ENCODE results near the gene SCO2. TPM values are rescaled to one million over a fixed set of nuclear protein-coding genes. Genes with fewer than 3 reads are reported as not detected.

SCO2 gene
- total RNA-seq, 1 experiment from 2014 or later: 3.0 TPM

DNA sequence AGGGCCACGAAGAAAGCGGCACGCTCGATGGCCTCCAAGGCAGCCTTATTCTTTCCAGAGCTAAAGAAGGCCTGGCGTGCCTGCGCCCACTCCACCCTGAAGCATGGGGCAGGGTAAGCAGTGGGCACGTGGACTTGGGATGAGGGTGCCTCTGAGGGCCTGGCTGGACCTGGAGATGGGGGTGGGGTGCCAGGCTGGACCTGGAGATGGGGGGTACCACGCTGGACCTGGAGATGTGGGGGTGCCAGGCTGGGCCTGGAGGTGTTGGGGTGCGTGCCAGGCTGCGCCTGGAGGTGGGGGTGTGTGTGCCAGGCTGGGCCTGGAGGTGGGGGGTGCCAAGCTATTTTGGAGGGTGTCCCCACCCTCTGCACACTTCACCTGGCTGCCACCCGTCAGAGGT lies 47.6 kb upstream of the SCO2 start:
- H3F3A ChIP-seq (ENCODE audit: insufficient read depth, low read depth): peaks cover 3% of the 10 kb centered on the region; the same call in 1 of the 2 replicates
- H3K27me3 ChIP-seq (ENCODE audit: insufficient read depth, low read depth): no peaks in the 10 kb centered on the region
- TF ChIP-seq EZH2 (IDR thresholded peaks at IDR 0.05; ENCODE audit: low read depth): no peak
- TF ChIP-seq, protein P1, sequence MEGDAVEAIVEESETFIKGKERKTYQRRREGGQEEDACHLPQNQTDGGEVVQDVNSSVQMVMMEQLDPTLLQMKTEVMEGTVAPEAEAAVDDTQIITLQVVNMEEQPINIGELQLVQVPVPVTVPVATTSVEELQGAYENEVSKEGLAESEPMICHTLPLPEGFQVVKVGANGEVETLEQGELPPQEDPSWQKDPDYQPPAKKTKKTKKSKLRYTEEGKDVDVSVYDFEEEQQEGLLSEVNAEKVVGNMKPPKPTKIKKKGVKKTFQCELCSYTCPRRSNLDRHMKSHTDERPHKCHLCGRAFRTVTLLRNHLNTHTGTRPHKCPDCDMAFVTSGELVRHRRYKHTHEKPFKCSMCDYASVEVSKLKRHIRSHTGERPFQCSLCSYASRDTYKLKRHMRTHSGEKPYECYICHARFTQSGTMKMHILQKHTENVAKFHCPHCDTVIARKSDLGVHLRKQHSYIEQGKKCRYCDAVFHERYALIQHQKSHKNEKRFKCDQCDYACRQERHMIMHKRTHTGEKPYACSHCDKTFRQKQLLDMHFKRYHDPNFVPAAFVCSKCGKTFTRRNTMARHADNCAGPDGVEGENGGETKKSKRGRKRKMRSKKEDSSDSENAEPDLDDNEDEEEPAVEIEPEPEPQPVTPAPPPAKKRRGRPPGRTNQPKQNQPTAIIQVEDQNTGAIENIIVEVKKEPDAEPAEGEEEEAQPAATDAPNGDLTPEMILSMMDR (conservative IDR thresholded peaks at IDR 0.05): no peak
- no peaks in the 10 kb centered on the region for H3K79me2 ChIP-seq (ENCODE audit: low read depth)
- H3K4me1 ChIP-seq (replicated peaks; ENCODE audit: insufficient read depth): no peaks in the 10 kb centered on the region
- no peaks in the 10 kb centered on the region for H3K9me3 ChIP-seq (ENCODE audit: insufficient read depth, low read depth)
- no peak overlapping the region for H3K4me3 ChIP-seq
- no peak for DNase-seq
- BruUV-seq (replicated peaks): no TSS peak
- ChIA-PET CTCF (no interaction called here), POLR2A (ENCODE audit: unreplicated experiment) (no interaction called here)
- no peak overlapping the region for H2AFZ ChIP-seq
- no peak overlapping the region for H3K4me2 ChIP-seq
- peaks cover 26% of the 10 kb centered on the region; the same call in 1 of the 2 replicates for H3K36me3 ChIP-seq (ENCODE audit: low read depth)
- H3K27ac ChIP-seq: no peak overlapping the region
- no peaks in the 10 kb centered on the region for H3K9me2 ChIP-seq (ENCODE audit: insufficient read depth)
- intact Hi-C loops (cut with micrococcal nuclease; ENCODE audit: unreplicated experiment): no loop called here
- no peaks in the 10 kb centered on the region for H4K20me1 ChIP-seq (ENCODE audit: insufficient read depth)

DNA sequence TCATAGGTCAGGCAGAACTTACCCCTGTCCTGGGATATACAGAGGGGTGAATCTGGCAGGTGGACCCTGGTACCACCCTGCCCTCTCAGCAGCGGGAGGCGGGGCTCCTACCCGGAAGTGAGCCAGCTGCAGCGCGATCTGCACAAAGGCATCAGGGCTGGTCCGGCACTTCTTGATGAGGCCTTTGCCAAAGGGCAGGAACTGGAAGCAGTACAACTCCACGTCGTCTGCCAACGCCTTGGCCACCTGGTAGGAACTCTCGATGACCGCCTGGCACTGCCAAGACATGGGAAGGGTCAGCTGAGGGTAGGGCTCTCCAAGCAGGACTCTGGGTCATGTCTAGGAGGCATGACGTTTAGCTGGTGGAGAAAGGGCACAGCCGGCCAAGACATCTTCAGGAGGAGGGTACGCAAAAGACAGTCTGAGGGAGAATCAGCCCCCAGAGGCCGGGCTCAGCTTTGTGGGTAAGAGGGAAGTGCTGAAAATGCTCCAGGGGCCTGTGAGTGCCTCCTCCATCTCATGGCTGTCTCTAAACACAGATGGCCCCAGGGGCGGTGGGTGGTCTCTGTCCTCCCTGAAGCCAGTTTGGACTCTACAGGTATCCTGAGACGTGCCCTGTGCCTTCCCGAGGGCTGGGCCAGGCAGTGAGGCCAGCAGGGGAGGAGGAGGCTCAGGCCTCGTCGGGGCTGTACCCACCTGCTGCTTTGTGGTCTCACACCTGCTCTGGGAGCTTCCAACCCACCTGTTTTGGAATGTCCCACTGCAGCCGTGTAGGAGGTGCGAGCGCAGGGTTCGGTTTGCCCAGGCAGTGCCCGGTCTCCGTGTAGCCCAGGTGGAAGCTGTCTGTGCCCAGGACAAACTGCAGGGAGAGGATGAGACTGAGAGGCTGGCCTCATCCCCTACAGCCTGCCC lies 46.1 kb upstream of the SCO2 start:
- Histone ChIP-seq H3K27ac (no peak overlapping the region), H3K27me3 (ENCODE audit: insufficient read depth, low read depth) (no peaks in the 10 kb centered on the region), H2AFZ (no peak overlapping the region), H3K36me3 (ENCODE audit: low read depth) (peaks cover 26% of the 10 kb centered on the region; the same call in 1 of the 2 replicates), H3K9me2 (ENCODE audit: insufficient read depth) (no peaks in the 10 kb centered on the region), H3K79me2 (ENCODE audit: low read depth) (no peaks in the 10 kb centered on the region), H4K20me1 (ENCODE audit: insufficient read depth) (no peaks in the 10 kb centered on the region), H3K4me2 (no peak overlapping the region), H3K4me1 (replicated peaks; ENCODE audit: insufficient read depth) (no peaks in the 10 kb centered on the region), H3K9me3 (ENCODE audit: insufficient read depth, low read depth) (no peaks in the 10 kb centered on the region), H3K4me3 (no peak overlapping the region), H3F3A (ENCODE audit: insufficient read depth, low read depth) (peaks cover 13% of the 10 kb centered on the region; the same call in 1 of the 2 replicates)
- ChIA-PET POLR2A (ENCODE audit: unreplicated experiment) (no interaction called here), CTCF (no interaction called here)
- TF ChIP-seq, protein P1 (conservative IDR thresholded peaks at IDR 0.05): no peak
- TF ChIP-seq EZH2 (IDR thresholded peaks at IDR 0.05; ENCODE audit: low read depth): no peak
- intact Hi-C loops (cut with micrococcal nuclease; ENCODE audit: unreplicated experiment): no loop called here
- no TSS peak for BruUV-seq (replicated peaks)
- no peak for DNase-seq

- no TSS peak for BruUV-seq (replicated peaks)
- Histone ChIP-seq H3K4me1 (replicated peaks; ENCODE audit: insufficient read depth) (no peaks in the 10 kb centered on the region), H3K79me2 (ENCODE audit: low read depth) (no peaks in the 10 kb centered on the region), H2AFZ (no peak overlapping the region), H3K9me2 (ENCODE audit: insufficient read depth) (no peaks in the 10 kb centered on the region), H3K27ac (no peak overlapping the region), H3K4me3 (no peak overlapping the region), H3K9me3 (ENCODE audit: insufficient read depth, low read depth) (no peaks in the 10 kb centered on the region), H3K27me3 (ENCODE audit: insufficient read depth, low read depth) (no peaks in the 10 kb centered on the region), H3K36me3 (ENCODE audit: low read depth) (peaks cover 26% of the 10 kb centered on the region; the same call in 1 of the 2 replicates), H3F3A (ENCODE audit: insufficient read depth, low read depth) (peaks cover 20% of the 10 kb centered on the region; the same call in 1 of the 2 replicates), H3K4me2 (no peak overlapping the region), H4K20me1 (ENCODE audit: insufficient read depth) (no peaks in the 10 kb centered on the region)
- CTCF ChIA-PET: no interaction called here
- no peak for TF ChIP-seq EZH2 (IDR thresholded peaks at IDR 0.05; ENCODE audit: low read depth)
- TF ChIP-seq, protein P1 (conservative IDR thresholded peaks at IDR 0.05): no peak
- no peak for DNase-seq
- POLR2A ChIA-PET (ENCODE audit: unreplicated experiment): no interaction called here
- intact Hi-C loops (cut with micrococcal nuclease; ENCODE audit: unreplicated experiment): no loop called here
These were observed 45.5 kb upstream of the SCO2 start for GRCh38 chr22:50570861-50571260.
